Measurements from ENCODE around the gene DKK3.

Gene DKK3

GRCh38 chr11:11947825-11948224, 60.6 kb downstream of the DKK3 start:
- TF ChIP-seq EZH2phosphoT487 (conservative IDR thresholded peaks at IDR 0.05; ENCODE audit: low read length) (no peak), CTCF (IDR thresholded peaks at IDR 0.05; ENCODE audit: insufficient read depth, low read length, poor library complexity, severe bottlenecking) (no peak)
- Histone ChIP-seq H3F3A (ENCODE audit: insufficient read depth) (no peaks in the 10 kb centered on the region), H3K79me2 (ENCODE audit: insufficient read depth, low read length) (no peaks in the 10 kb centered on the region), H4K20me1 (ENCODE audit: low read depth, low read length) (no peaks in the 10 kb centered on the region), H2AFZ (ENCODE audit: low read depth, low read length, severe bottlenecking) (no peak overlapping the region), H3K9ac (ENCODE audit: low read length) (no peak overlapping the region), H3K27me3 (ENCODE audit: low read length) (no peaks in the 10 kb centered on the region), H3K4me3 (ENCODE audit: insufficient read depth, low read length, poor library complexity, severe bottlenecking) (no peak overlapping the region), H3K9me2 (replicated peaks; ENCODE audit: insufficient read depth, low read length) (no peaks in the 10 kb centered on the region), H3K27ac (ENCODE audit: low read depth, low read length) (no peak overlapping the region), H3K4me2 (ENCODE audit: low read depth, low read length, poor library complexity, severe bottlenecking) (no peak overlapping the region), H3K9me3 (ENCODE audit: insufficient read depth, low read length) (no peaks in the 10 kb centered on the region), H3K36me3 (ENCODE audit: low read length) (peaks cover 14% of the 10 kb centered on the region; the same call in 1 of the 2 replicates)

- no peaks in the 10 kb centered on the region for H4K20me1 ChIP-seq (ENCODE audit: low read depth, low read length)
- no peak overlapping the region for H3K4me3 ChIP-seq (ENCODE audit: insufficient read depth, low read length, poor library complexity, severe bottlenecking)
- no peak overlapping the region for H3K27ac ChIP-seq (ENCODE audit: low read depth, low read length)
- no peak for TF ChIP-seq EZH2phosphoT487 (conservative IDR thresholded peaks at IDR 0.05; ENCODE audit: low read length)
- no peak for TF ChIP-seq CTCF (IDR thresholded peaks at IDR 0.05; ENCODE audit: insufficient read depth, low read length, poor library complexity, severe bottlenecking)
- no peaks in the 10 kb centered on the region for H3K27me3 ChIP-seq (ENCODE audit: low read length)
- peaks cover 16% of the 10 kb centered on the region for H3K36me3 ChIP-seq (ENCODE audit: low read length)
- no peak overlapping the region for H2AFZ ChIP-seq (ENCODE audit: low read depth, low read length, severe bottlenecking)
- no peaks in the 10 kb centered on the region for H3F3A ChIP-seq (ENCODE audit: insufficient read depth)
- H3K79me2 ChIP-seq (ENCODE audit: insufficient read depth, low read length): no peaks in the 10 kb centered on the region
- no peak overlapping the region for H3K4me2 ChIP-seq (ENCODE audit: low read depth, low read length, poor library complexity, severe bottlenecking)
- no peak overlapping the region for H3K9ac ChIP-seq (ENCODE audit: low read length)
- no peaks in the 10 kb centered on the region for H3K9me3 ChIP-seq (ENCODE audit: insufficient read depth, low read length)
- no peaks in the 10 kb centered on the region for H3K9me2 ChIP-seq (replicated peaks; ENCODE audit: insufficient read depth, low read length)
Measured at GRCh38 chr11:11946878-11947277, 61.5 kb downstream of the DKK3 start.

- H3K27me3 ChIP-seq (ENCODE audit: low read length): no peaks in the 10 kb centered on the region
- TF ChIP-seq EZH2phosphoT487 (conservative IDR thresholded peaks at IDR 0.05; ENCODE audit: low read length) (no peak), CTCF (IDR thresholded peaks at IDR 0.05; ENCODE audit: insufficient read depth, low read length, poor library complexity, severe bottlenecking) (no peak)
- no peaks in the 10 kb centered on the region for H3K79me2 ChIP-seq (ENCODE audit: insufficient read depth, low read length)
- H3K9me2 ChIP-seq (replicated peaks; ENCODE audit: insufficient read depth, low read length): no peaks in the 10 kb centered on the region
- H3K9ac ChIP-seq (ENCODE audit: low read length): no peak overlapping the region
- no peak overlapping the region for H3K4me2 ChIP-seq (ENCODE audit: low read depth, low read length, poor library complexity, severe bottlenecking)
- H3K9me3 ChIP-seq (ENCODE audit: insufficient read depth, low read length): no peaks in the 10 kb centered on the region
- H3K4me3 ChIP-seq (ENCODE audit: insufficient read depth, low read length, poor library complexity, severe bottlenecking): no peak overlapping the region
- no peaks in the 10 kb centered on the region for H3F3A ChIP-seq (ENCODE audit: insufficient read depth)
- H2AFZ ChIP-seq (ENCODE audit: low read depth, low read length, severe bottlenecking): no peak overlapping the region
- H3K27ac ChIP-seq (ENCODE audit: low read depth, low read length): no peak overlapping the region
- peaks cover 16% of the 10 kb centered on the region for H3K36me3 ChIP-seq (ENCODE audit: low read length)
- H4K20me1 ChIP-seq (ENCODE audit: low read depth, low read length): no peaks in the 10 kb centered on the region
Measured at GRCh38 chr11:11946180-11946579, 62.2 kb downstream of the DKK3 start.
